K562 (cell line): ENCODE results near the gene UBXN11. TPM values are rescaled to one million over a fixed set of nuclear protein-coding genes. Genes with fewer than 3 reads are reported as not detected.

Source experiments
- ATAC-seq: fragments of 200-7000 bp; cut with Tn5 transposase; 3 replicates; pipeline ENCODE4 v1.9.1; 2020; ENCODE audit warnings: moderate library complexity
- BruUV-seq: library from RNA; stranded (reverse); fragments of 400-500 nt; replicated peaks from 2 replicates; lab custom pipeline; 2021; lab: Mats Ljungman, UMichigan
- CTCF ChIA-PET: fragments of 300-600 bp; formaldehyde crosslinking; extraction: SDS; loops from one replicate; lab custom pipeline; 2021; ENCODE audit warnings: low intra/inter-chr PET ratio; lab: Yijun Ruan, JAX
- POLR2A ChIA-PET: fragments of 300-600, 350-650 bp; sonication (Branson Sonifier 250); formaldehyde crosslinking; extraction: SDS; loops from one replicate; lab custom pipeline; 2021; ENCODE audit warnings: antibody characterized with exemption, inconsistent platforms; lab: Yijun Ruan, JAX
- DNase-seq, 4 experiments: peaks; one replicate each; pipeline versions ENCODE4 v3.0.0 to v3.0.0-alpha.2; 2011 to 2018; ENCODE audit warnings: low spot score in 3 of 4, mixed read lengths in 3 of 4; ENCODE audit errors: extremely low read depth in 1 of 4
- FAIRE-seq: peaks from 2 replicates; lab custom pipeline; 2011; peaks lifted over from hg19 to GRCh38; lab: Jason Lieb, UNC
- H2AFZ ChIP-seq: 2 replicates; pipeline ENCODE4 v1.6.0; 2011; ENCODE audit warnings: low read depth, low read length, control low read depth, inconsistent platforms
- H3K27ac ChIP-seq: fragments of 200-600 bp; 3 replicates; pipeline ENCODE4 v1.8.0; 2011; ENCODE audit warnings: low read depth, mild to moderate bottlenecking, control low read depth, inconsistent platforms, low read length, moderate library complexity, mixed read lengths; ENCODE audit errors: extremely low read depth
- H3K27me3 ChIP-seq, 2 experiments: fragments of 300-600 bp in 1 of 2; 2 replicates in 1 of 2; 3 replicates in 1 of 2; pipeline versions ENCODE4 v1.6.0 to v1.8.0; 2011; ENCODE audit warnings: inconsistent platforms in 2 of 2, low read length in 2 of 2, mild to moderate bottlenecking in 1 of 2, mixed read lengths in 1 of 2, moderate library complexity in 1 of 2; ENCODE audit not compliant: control insufficient read depth in 2 of 2, insufficient read depth in 2 of 2
- H3K36me3 ChIP-seq: fragments of 300-600 bp; 3 replicates; pipeline ENCODE4 v1.8.0; 2011; ENCODE audit warnings: mild to moderate bottlenecking, low read length, inconsistent platforms; ENCODE audit not compliant: control insufficient read depth, insufficient read depth
- H3K4me1 ChIP-seq, 2 experiments: fragments of 200-600 bp in 1 of 2; replicated peaks in 1 of 2; 2 replicates in 1 of 2; 3 replicates in 1 of 2; pipeline versions ENCODE4 v1.5.1 to v1.8.0; 2011; ENCODE audit warnings: inconsistent platforms in 2 of 2, low read length in 2 of 2, mild to moderate bottlenecking in 1 of 2, mixed read lengths in 1 of 2, moderate library complexity in 1 of 2; ENCODE audit not compliant: control insufficient read depth in 2 of 2, insufficient read depth in 2 of 2
- H3K4me2 ChIP-seq: 2 replicates; pipeline ENCODE4 v1.6.1; 2011; ENCODE audit warnings: low read length, control low read depth, inconsistent platforms, mixed read lengths; ENCODE audit not compliant: insufficient read depth
- H3K4me3 ChIP-seq: fragments of 200-600 bp; sonication (generic), shearing (Covaris generic); 2 replicates; pipeline ENCODE4 v1.5.1; 2016; ENCODE audit warnings: control low read depth, inconsistent platforms
- H3K79me2 ChIP-seq: fragments of 200-600 bp; 3 replicates; pipeline ENCODE4 v1.8.0; 2011; ENCODE audit warnings: low read length, inconsistent platforms; ENCODE audit not compliant: control insufficient read depth, insufficient read depth
- H3K9ac ChIP-seq, 2 experiments: 2 replicates each; pipeline versions ENCODE4 v1.6.0 to v1.6.1; 2011; ENCODE audit warnings: low read depth in 2 of 2, low read length in 2 of 2, control low read depth in 1 of 2, inconsistent platforms in 1 of 2, mild to moderate bottlenecking in 1 of 2, mixed read lengths in 1 of 2; ENCODE audit not compliant: insufficient read depth in 1 of 2
- H3K9me1 ChIP-seq: one replicate; pipeline ENCODE4 v1.6.0; 2011; ENCODE audit warnings: inconsistent platforms, mild to moderate bottlenecking, low read length, moderate library complexity; ENCODE audit not compliant: control insufficient read depth, insufficient read depth
- H3K9me3 ChIP-seq: replicated peaks from 2 replicates; pipeline ENCODE4 v1.5.1; 2011; ENCODE audit warnings: low read depth, low read length, inconsistent platforms; ENCODE audit not compliant: control insufficient read depth, insufficient read depth
- H4K20me1 ChIP-seq: replicated peaks from 2 replicates; pipeline ENCODE4 v1.6.1; 2011; ENCODE audit warnings: low read length, inconsistent platforms, mixed read lengths; ENCODE audit not compliant: control insufficient read depth, insufficient read depth
- DACH1 ChIP-seq: fragments of 450-650 bp; IDR thresholded peaks from 2 replicates; pipeline ENCODE4 v1.6.1; 2018; ENCODE audit not compliant: partially characterized antibody
- GATAD2A ChIP-seq: fragments of 450-650 bp; IDR thresholded peaks from 2 replicates; pipeline ENCODE4 v1.6.1; 2017
- ZNF263 ChIP-seq: sonication (generic); formaldehyde crosslinking; IDR thresholded peaks from 2 replicates; pipeline ENCODE4 v1.8.0; 2022; ENCODE audit warnings: mild to moderate bottlenecking, missing genetic modification reagents, borderline replicate concordance
- ZNF436 ChIP-seq: fragments of 250-450, 450-650 bp; sonication (Bioruptor Pico); formaldehyde crosslinking; IDR thresholded peaks from 2 replicates; pipeline ENCODE4 v1.7.0; 2020; ENCODE audit warnings: mild to moderate bottlenecking
- WGBS: fragments of 100-300 bp; shearing (Covaris generic); methylation state at CpG from one replicate; pipeline ENCODE4 v1.1.6; 2016; ENCODE audit warnings: low coverage, mixed read lengths; ENCODE audit not compliant: insufficient coverage; ENCODE audit errors: missing lambda C conversion rate; 5-methylcytosine and 5-hydroxymethylcytosine counted together
- in situ Hi-C: fragments of 300-500 bp; cut with MboI; formaldehyde crosslinking; loops from 4 replicates; pipeline ENCODE4 v1.15.0; 2018; ENCODE audit warnings: inconsistent platforms, mixed read lengths
- intact Hi-C: fragments of 100-400 bp; cut with micrococcal nuclease; formaldehyde crosslinking; loops from 2 replicates; pipeline ENCODE4 v1.14.2; 2022
- polyA plus RNA-seq, 8 experiments: library from polyadenylated mRNA; depleted of rRNA in 4 of 8; stranded (reverse) in 5 of 8; unstranded in 3 of 8; fragments of >200 nt; fragmentation: Nextera tagmentation in 2 of 8; fragmentation: Illumina TruSeq in 1 of 8; extraction: Ambion mirVana in 2 of 8; extraction: Trizol in 1 of 8; gene quantifications; 2 replicates each; pipeline versions ENCODE4 v1.2.1 to v1.2.3, GENCODE V29; 2011 to 2014; ENCODE audit warnings: inconsistent platforms in 1 of 8, missing spikeins in 1 of 8
- total RNA-seq, 7 experiments: library from RNA; depleted of rRNA in 6 of 7; stranded (reverse); fragments of >200 nt in 6 of 7; fragmentation: Illumina TruSeq in 2 of 7; extraction: Trizol in 2 of 7; gene quantifications; 2 replicates each; pipeline versions ENCODE4 v1.2.1 to v1.2.3, GENCODE V29; 2011 to 2021; ENCODE audit warnings: low replicate concordance in 1 of 7

The UBXN11 gene
- total and polyA plus RNA-seq, 9 of the 15 experiments (the other 6 are each of a cell fraction or from before 2014, with no cell fraction given), result 0.48 to 34.3 (median 11.3) TPM

DNA sequence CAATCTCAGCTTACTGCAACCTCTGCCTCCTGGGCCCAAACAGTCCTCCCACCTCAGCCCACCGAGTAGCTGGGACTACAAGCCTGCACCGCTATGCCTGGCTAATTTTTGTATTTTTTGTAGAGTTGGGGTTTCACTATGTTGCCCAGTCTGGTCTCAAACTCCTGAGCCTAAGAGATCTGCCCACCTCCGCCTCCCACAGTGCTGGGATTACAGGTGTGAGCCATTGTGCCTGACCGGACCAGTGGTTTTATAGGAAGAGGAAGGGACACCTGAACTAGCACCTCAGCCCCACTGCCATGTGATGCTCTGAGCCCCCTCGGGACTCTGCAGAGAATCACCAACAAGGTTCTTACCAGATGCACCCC, 43.4 kb upstream of the UBXN11 start:
- no peak for DNase-seq
- no peak for FAIRE-seq
- CTCF ChIA-PET, result no interaction called here
- ATAC-seq, result no peak
- no peaks in the 10 kb centered on the region for H3K9me3 ChIP-seq
- POLR2A ChIA-PET, result interaction anchor here (1.3 kb wide), 1 partner anchor 67 kb away, joined by 3 read pairs; no protein-coding TSS in a partner anchor
- intact Hi-C loops (no loop called here), in situ Hi-C loops (no loop called here)
- H3K36me3 ChIP-seq, result no peaks in the 10 kb centered on the region
- no peak overlapping the region for H2AFZ ChIP-seq
- BruUV-seq, result no TSS peak
- 69% methylated on average over 5 of the region's 5 CpGs for WGBS
- no peaks in the 10 kb centered on the region for H4K20me1 ChIP-seq
- TF ChIP-seq ZNF263 (CRISPR knock-in tag) (0 out of 2 replicates have a peak, but pooled peaks have one; percentile 18), GATAD2A (no peak)
- H3K9me1 ChIP-seq, result no peaks in the 10 kb centered on the region
- no peak overlapping the region for H3K9ac ChIP-seq
- peaks cover 23 to 37% of the 10 kb centered on the region in 2 experiments for H3K4me1 ChIP-seq
- no peak overlapping the region for H3K27ac ChIP-seq
- no peak overlapping the region for H3K4me2 ChIP-seq
- H3K27me3 ChIP-seq, result no peaks in the 10 kb centered on the region
- H3K4me3 ChIP-seq, result no peak overlapping the region
- H3K79me2 ChIP-seq, result no peaks in the 10 kb centered on the region

GRCh38 chr1:26349188-26349876, 42.9 kb upstream of the UBXN11 start:
- no peaks in the 10 kb centered on the region for H3K27me3 ChIP-seq
- TF ChIP-seq DACH1 (peak; percentile 50), ZNF436 (CRISPR knock-in tag) (no peak)
- no peak overlapping the region for H3K9ac ChIP-seq
- H4K20me1 ChIP-seq, result no peaks in the 10 kb centered on the region
- no peak overlapping the region for H3K4me2 ChIP-seq
- CTCF ChIA-PET, result no interaction called here
- intact Hi-C loops (no loop called here), in situ Hi-C loops (no loop called here)
- no peaks in the 10 kb centered on the region for H3K36me3 ChIP-seq
- no peak for ATAC-seq
- peaks cover 23 to 35% of the 10 kb centered on the region in 2 experiments for H3K4me1 ChIP-seq
- FAIRE-seq, result no peak
- no peaks in the 10 kb centered on the region for H3K9me3 ChIP-seq
- no peaks in the 10 kb centered on the region for H3K79me2 ChIP-seq
- no peaks in the 10 kb centered on the region for H3K9me1 ChIP-seq
- WGBS, result 59% methylated on average over 7 of the region's 7 CpGs
- DNase-seq, result no peak
- BruUV-seq, result no TSS peak
- POLR2A ChIA-PET, result no interaction called here
- no peak overlapping the region for H3K4me3 ChIP-seq
- H3K27ac ChIP-seq, result no peak overlapping the region
- H2AFZ ChIP-seq, result no peak overlapping the region
